Spleen (tissue), 7 donors: Measurements from ENCODE around the gene GAB1.

ENCODE experiments used
- POLR2A ChIP-seq, 3 donors: fragments of 450-650 bp; IDR thresholded peaks; one replicate each; pipeline ENCODE4 v1.5.1; 2017; ENCODE audit warnings: antibody characterized with exemption in 3 of 3, mild to moderate bottlenecking in 1 of 3
- POLR2AphosphoS5 ChIP-seq, 3 donors: sonication (generic); formaldehyde crosslinking; IDR thresholded peaks; one replicate each; pipeline ENCODE4 v1.5.1; 2017; ENCODE audit warnings: antibody characterized with exemption in 3 of 3
- TF ChIP-seq, protein P1 (sequence below), 11 experiments: fragments of 200-600 bp in 7 of 11; fragments of 450-650 bp in 4 of 11; sonication (generic) in 4 of 11; IDR thresholded peaks in 8 of 11; conservative IDR thresholded peaks in 3 of 11; 1 replicate in 7 of 11; 2 replicates in 4 of 11; pipeline versions ENCODE4 v1.4.0 to v1.8.0; 2016 to 2021; ENCODE audit warnings: antibody characterized with exemption in 11 of 11, inconsistent platforms in 4 of 11, mild to moderate bottlenecking in 1 of 11
- donor health status: DM: no; HTN: no; CAD: no; lungs with moderate emphysema.
- donor health status: DM: no; HTN: no; CAD: no.
- donor health status: DM: no; HTN: no; CAD: no.

DNA sequence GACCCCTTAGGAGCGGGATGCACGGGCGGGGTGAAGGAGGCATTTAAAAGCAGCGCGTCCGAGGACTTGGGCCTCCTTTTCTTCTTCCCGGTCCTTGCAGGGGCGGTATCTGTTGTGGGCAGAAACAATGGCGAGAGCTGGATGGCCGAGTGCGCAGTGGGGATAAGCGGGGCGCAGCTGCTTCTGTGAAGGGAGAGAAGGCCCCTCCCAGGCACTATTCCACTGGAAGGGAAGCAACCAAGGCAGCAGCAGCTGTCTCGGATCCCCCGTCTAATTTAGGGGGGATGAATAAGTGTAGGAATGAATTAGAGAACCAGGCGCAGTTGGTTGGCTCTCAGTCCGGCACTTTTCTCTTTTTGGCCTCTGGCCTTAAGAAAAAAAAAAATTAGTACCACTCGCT is 177.8 kb downstream of the GAB1 start:
- TF ChIP-seq, protein P1, sequence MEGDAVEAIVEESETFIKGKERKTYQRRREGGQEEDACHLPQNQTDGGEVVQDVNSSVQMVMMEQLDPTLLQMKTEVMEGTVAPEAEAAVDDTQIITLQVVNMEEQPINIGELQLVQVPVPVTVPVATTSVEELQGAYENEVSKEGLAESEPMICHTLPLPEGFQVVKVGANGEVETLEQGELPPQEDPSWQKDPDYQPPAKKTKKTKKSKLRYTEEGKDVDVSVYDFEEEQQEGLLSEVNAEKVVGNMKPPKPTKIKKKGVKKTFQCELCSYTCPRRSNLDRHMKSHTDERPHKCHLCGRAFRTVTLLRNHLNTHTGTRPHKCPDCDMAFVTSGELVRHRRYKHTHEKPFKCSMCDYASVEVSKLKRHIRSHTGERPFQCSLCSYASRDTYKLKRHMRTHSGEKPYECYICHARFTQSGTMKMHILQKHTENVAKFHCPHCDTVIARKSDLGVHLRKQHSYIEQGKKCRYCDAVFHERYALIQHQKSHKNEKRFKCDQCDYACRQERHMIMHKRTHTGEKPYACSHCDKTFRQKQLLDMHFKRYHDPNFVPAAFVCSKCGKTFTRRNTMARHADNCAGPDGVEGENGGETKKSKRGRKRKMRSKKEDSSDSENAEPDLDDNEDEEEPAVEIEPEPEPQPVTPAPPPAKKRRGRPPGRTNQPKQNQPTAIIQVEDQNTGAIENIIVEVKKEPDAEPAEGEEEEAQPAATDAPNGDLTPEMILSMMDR (IDR thresholded peaks at IDR 0.05 in 8 of 11, conservative IDR thresholded peaks at IDR 0.05 in 3 of 11), result no peak
- TF ChIP-seq POLR2A (IDR thresholded peaks at IDR 0.05), result no peak
- no peak for TF ChIP-seq POLR2AphosphoS5 (IDR thresholded peaks at IDR 0.05)
